ENCODE results near the gene RALGAPA2.
A peak's percentile ranks its signal among the peaks of the same experiment; 100 is the strongest.
"Not testable (repeated sequence)": the region's sequence is repeated elsewhere in the genome, so short reads cannot be mapped to it uniquely, and the experiment has no call there.

Gene RALGAPA2

GRCh38 chr20:20549704-20550103 lies 162.7 kb downstream of the RALGAPA2 start:
- no peak overlapping the region for H3K9ac ChIP-seq (ENCODE audit: low read length)
- no peaks in the 10 kb centered on the region for H3K9me3 ChIP-seq (ENCODE audit: control insufficient read depth, low read length)
- no peak overlapping the region for H3K4me3 ChIP-seq (ENCODE audit: low read length)
- no peaks in the 10 kb centered on the region for H3K4me1 ChIP-seq (ENCODE audit: control insufficient read depth, insufficient read depth, low read length)
- peak; percentile 77 for DNase-seq (ENCODE audit: low read depth)
- H3K36me3 ChIP-seq (ENCODE audit: control insufficient read depth, insufficient read depth, low read length, severe bottlenecking), result peaks cover 11% of the 10 kb centered on the region
- no peaks in the 10 kb centered on the region for H3K27me3 ChIP-seq (replicated peaks; ENCODE audit: control insufficient read depth, insufficient read depth, low read length)

GRCh38 chr20:20549267-20549612 lies 163.2 kb downstream of the RALGAPA2 start:
- H3K9ac ChIP-seq (ENCODE audit: low read length), result no peak overlapping the region
- H3K27me3 ChIP-seq (replicated peaks; ENCODE audit: control insufficient read depth, insufficient read depth, low read length), result no peaks in the 10 kb centered on the region
- peaks cover 11% of the 10 kb centered on the region for H3K36me3 ChIP-seq (ENCODE audit: control insufficient read depth, insufficient read depth, low read length, severe bottlenecking)
- H3K4me1 ChIP-seq (ENCODE audit: control insufficient read depth, insufficient read depth, low read length), result no peaks in the 10 kb centered on the region
- H3K4me3 ChIP-seq (ENCODE audit: low read length), result no peak overlapping the region
- no peaks in the 10 kb centered on the region for H3K9me3 ChIP-seq (ENCODE audit: control insufficient read depth, low read length)
- DNase-seq (ENCODE audit: low read depth), result no peak

- Histone ChIP-seq H3K36me3 (ENCODE audit: control insufficient read depth, insufficient read depth, low read length, severe bottlenecking) (peaks cover 11% of the 10 kb centered on the region), H3K9me3 (ENCODE audit: control insufficient read depth, low read length) (no peaks in the 10 kb centered on the region), H3K9ac (ENCODE audit: low read length) (no peak overlapping the region), H3K27me3 (replicated peaks; ENCODE audit: control insufficient read depth, insufficient read depth, low read length) (no peaks in the 10 kb centered on the region), H3K4me1 (ENCODE audit: control insufficient read depth, insufficient read depth, low read length) (no peaks in the 10 kb centered on the region), H3K4me3 (ENCODE audit: low read length) (no peak overlapping the region)
- DNase-seq (ENCODE audit: low read depth), result no peak
These were observed 163.7 kb downstream of the RALGAPA2 start for GRCh38 chr20:20548527-20549266.

- Histone ChIP-seq H3K4me1 (ENCODE audit: control insufficient read depth, insufficient read depth, low read length) (no peaks in the 10 kb centered on the region), H3K9me3 (ENCODE audit: control insufficient read depth, low read length) (no peaks in the 10 kb centered on the region), H3K36me3 (ENCODE audit: control insufficient read depth, insufficient read depth, low read length, severe bottlenecking) (peaks cover 11% of the 10 kb centered on the region), H3K9ac (ENCODE audit: low read length) (no peak overlapping the region), H3K4me3 (ENCODE audit: low read length) (no peak overlapping the region), H3K27me3 (replicated peaks; ENCODE audit: control insufficient read depth, insufficient read depth, low read length) (no peaks in the 10 kb centered on the region)
- DNase-seq (ENCODE audit: low read depth), result no peak
These were observed 164.6 kb downstream of the RALGAPA2 start for GRCh38 chr20:20547876-20548266.

- no peak overlapping the region for H3K4me3 ChIP-seq (ENCODE audit: low read length)
- no peak overlapping the region for H3K9ac ChIP-seq (ENCODE audit: low read length)
- DNase-seq (ENCODE audit: low read depth), result no peak
- H3K36me3 ChIP-seq (ENCODE audit: control insufficient read depth, insufficient read depth, low read length, severe bottlenecking), result peaks cover 11% of the 10 kb centered on the region
- H3K27me3 ChIP-seq (replicated peaks; ENCODE audit: control insufficient read depth, insufficient read depth, low read length), result no peaks in the 10 kb centered on the region
- no peaks in the 10 kb centered on the region for H3K4me1 ChIP-seq (ENCODE audit: control insufficient read depth, insufficient read depth, low read length)
- H3K9me3 ChIP-seq (ENCODE audit: control insufficient read depth, low read length), result no peaks in the 10 kb centered on the region
These were observed 165.1 kb downstream of the RALGAPA2 start for GRCh38 chr20:20547221-20547875.

- no peak for DNase-seq (ENCODE audit: low read depth)
- Histone ChIP-seq H3K4me3 (ENCODE audit: low read length) (no peak overlapping the region), H3K27me3 (replicated peaks; ENCODE audit: control insufficient read depth, insufficient read depth, low read length) (no peaks in the 10 kb centered on the region), H3K9me3 (ENCODE audit: control insufficient read depth, low read length) (no peaks in the 10 kb centered on the region), H3K36me3 (ENCODE audit: control insufficient read depth, insufficient read depth, low read length, severe bottlenecking) (peaks cover 11% of the 10 kb centered on the region), H3K4me1 (ENCODE audit: control insufficient read depth, insufficient read depth, low read length) (no peaks in the 10 kb centered on the region), H3K9ac (ENCODE audit: low read length) (no peak overlapping the region)
These were observed 166.0 kb downstream of the RALGAPA2 start for GRCh38 chr20:20546402-20546801.

- not testable (repeated sequence) for H3K9ac ChIP-seq (ENCODE audit: low read length); DNase-seq (ENCODE audit: low read depth); H3K4me3 ChIP-seq (ENCODE audit: low read length)
These were observed 169.1 kb downstream of the RALGAPA2 start for GRCh38 chr20:20543348-20543747.

GRCh38 chr20:20536240-20536933 lies 176.1 kb downstream of the RALGAPA2 start:
- Histone ChIP-seq H3K4me1 (ENCODE audit: control insufficient read depth, insufficient read depth, low read length) (no peaks in the 10 kb centered on the region), H3K4me3 (ENCODE audit: low read length) (no peak overlapping the region), H3K9me3 (ENCODE audit: control insufficient read depth, low read length) (no peaks in the 10 kb centered on the region), H3K36me3 (ENCODE audit: control insufficient read depth, insufficient read depth, low read length, severe bottlenecking) (peaks cover 3% of the 10 kb centered on the region), H3K27me3 (replicated peaks; ENCODE audit: control insufficient read depth, insufficient read depth, low read length) (no peaks in the 10 kb centered on the region), H3K9ac (ENCODE audit: low read length) (no peak overlapping the region)
- no peak for DNase-seq (ENCODE audit: low read depth)

More at GRCh38 chr20:20543348-20543747, 169.1 kb downstream of the RALGAPA2 start:
- not testable (repeated sequence) for H3K9me3 ChIP-seq (ENCODE audit: control insufficient read depth, low read length); H3K27me3 ChIP-seq (replicated peaks; ENCODE audit: control insufficient read depth, insufficient read depth, low read length); H3K4me1 ChIP-seq (ENCODE audit: control insufficient read depth, insufficient read depth, low read length)
- H3K36me3 ChIP-seq (ENCODE audit: control insufficient read depth, insufficient read depth, low read length, severe bottlenecking), result peaks cover 11% of the 10 kb centered on the region

- Histone ChIP-seq H3K4me1 (ENCODE audit: control insufficient read depth, insufficient read depth, low read length) (no peaks in the 10 kb centered on the region), H3K4me3 (ENCODE audit: low read length) (no peak overlapping the region), H3K36me3 (ENCODE audit: control insufficient read depth, insufficient read depth, low read length, severe bottlenecking) (peaks cover 13% of the 10 kb centered on the region)
These were observed 177.4 kb downstream of the RALGAPA2 start for GRCh38 chr20:20535051-20535450.

GRCh38 chr20:20531283-20531682 lies 181.2 kb downstream of the RALGAPA2 start:
- no peak for DNase-seq (ENCODE audit: low read depth)
- no peak overlapping the region for H3K4me3 ChIP-seq (ENCODE audit: low read length)
- H3K4me1 ChIP-seq (ENCODE audit: control insufficient read depth, insufficient read depth, low read length), result no peaks in the 10 kb centered on the region
- no peaks in the 10 kb centered on the region for H3K9me3 ChIP-seq (ENCODE audit: control insufficient read depth, low read length)
- H3K9ac ChIP-seq (ENCODE audit: low read length), result no peak overlapping the region
- H3K36me3 ChIP-seq (ENCODE audit: control insufficient read depth, insufficient read depth, low read length, severe bottlenecking), result peaks cover 16% of the 10 kb centered on the region
- H3K27me3 ChIP-seq (replicated peaks; ENCODE audit: control insufficient read depth, insufficient read depth, low read length), result no peaks in the 10 kb centered on the region

More at GRCh38 chr20:20535051-20535450, 177.4 kb downstream of the RALGAPA2 start:
- H3K9ac ChIP-seq (ENCODE audit: low read length), result no peak overlapping the region
- DNase-seq (ENCODE audit: low read depth), result no peak
- H3K27me3 ChIP-seq (replicated peaks; ENCODE audit: control insufficient read depth, insufficient read depth, low read length), result no peaks in the 10 kb centered on the region
- H3K9me3 ChIP-seq (ENCODE audit: control insufficient read depth, low read length), result no peaks in the 10 kb centered on the region

- Histone ChIP-seq H3K27me3 (replicated peaks; ENCODE audit: control insufficient read depth, insufficient read depth, low read length) (no peaks in the 10 kb centered on the region), H3K9ac (ENCODE audit: low read length) (no peak overlapping the region), H3K36me3 (ENCODE audit: control insufficient read depth, insufficient read depth, low read length, severe bottlenecking) (peaks cover 16% of the 10 kb centered on the region), H3K4me3 (ENCODE audit: low read length) (no peak overlapping the region), H3K4me1 (ENCODE audit: control insufficient read depth, insufficient read depth, low read length) (no peaks in the 10 kb centered on the region), H3K9me3 (ENCODE audit: control insufficient read depth, low read length) (no peaks in the 10 kb centered on the region)
- DNase-seq (ENCODE audit: low read depth), result no peak
These were observed 181.9 kb downstream of the RALGAPA2 start for GRCh38 chr20:20530428-20531151.
